SU-DHL-6 (cell line): ENCODE measurements around the gene TPP1.

ENCODE experiments used
- H2AFZ ChIP-seq: fragments of 200-600 bp; sonication (generic); 2 replicates; pipeline ENCODE4 v1.6.1; 2014; ENCODE audit warnings: low read depth, mild to moderate bottlenecking, moderate library complexity, mixed read lengths, antibody characterized with exemption, low read length; ENCODE audit not compliant: severe bottlenecking
- H3F3A ChIP-seq: fragments of 200-600 bp; shearing (Covaris generic); 2 replicates; pipeline ENCODE4 v1.6.0; 2016; ENCODE audit warnings: antibody characterized with exemption, mild to moderate bottlenecking; ENCODE audit not compliant: insufficient read depth
- H3K27ac ChIP-seq: fragments of 200-600 bp; sonication (generic); 2 replicates; pipeline ENCODE4 v1.5.1; 2016; ENCODE audit warnings: low read depth, mild to moderate bottlenecking, low read length, moderate library complexity, mixed read lengths
- H3K27me3 ChIP-seq: fragments of 200-600 bp; sonication (generic), shearing (Covaris generic); 2 replicates; pipeline ENCODE4 v1.6.0; 2014; ENCODE audit warnings: mild to moderate bottlenecking, low read length
- H3K36me3 ChIP-seq: fragments of 200-600 bp; sonication (generic); 2 replicates; pipeline ENCODE4 v1.6.1; 2014; ENCODE audit warnings: mild to moderate bottlenecking, low read length, mixed read lengths
- H3K4me2 ChIP-seq: fragments of 300-600, 200-600 bp; shearing (Covaris generic), sonication (generic); 2 replicates; pipeline ENCODE4 v1.6.0; 2014; ENCODE audit warnings: low read length, low read depth, mild to moderate bottlenecking; ENCODE audit not compliant: poor library complexity, severe bottlenecking
- H3K4me3 ChIP-seq: fragments of 200-600 bp; sonication (generic); 2 replicates; pipeline ENCODE4 v1.5.1; 2014; ENCODE audit warnings: antibody characterized with exemption, low read length, mild to moderate bottlenecking, mixed read lengths; ENCODE audit not compliant: insufficient read depth, poor library complexity, severe bottlenecking
- H3K79me2 ChIP-seq: fragments of 200-600 bp; sonication (generic); 2 replicates; pipeline ENCODE4 v1.6.1; 2014; ENCODE audit warnings: mild to moderate bottlenecking, low read length, moderate library complexity; ENCODE audit not compliant: insufficient read depth
- H3K9ac ChIP-seq: fragments of 200-600 bp; sonication (generic); 2 replicates; pipeline ENCODE4 v1.7.0; 2014; ENCODE audit warnings: mild to moderate bottlenecking, low read length
- H3K9me2 ChIP-seq: fragments of 200-600 bp; sonication (generic); replicated peaks from 2 replicates; pipeline ENCODE4 v1.6.1; 2014; ENCODE audit warnings: low read length; ENCODE audit not compliant: insufficient read depth
- H3K9me3 ChIP-seq: fragments of 200-600 bp; sonication (generic); 2 replicates; pipeline ENCODE4 v1.6.1; 2014; ENCODE audit warnings: low read length, mixed read lengths; ENCODE audit not compliant: insufficient read depth
- H4K20me1 ChIP-seq: fragments of 200-600 bp; sonication (generic); 2 replicates; pipeline ENCODE4 v1.6.1; 2014; ENCODE audit warnings: low read depth, mild to moderate bottlenecking, antibody characterized with exemption, low read length, moderate library complexity, mixed read lengths
- CTCF ChIP-seq: fragments of 200-600 bp; sonication (generic); IDR thresholded peaks from one replicate; pipeline ENCODE4 v1.5.1; 2017; ENCODE audit warnings: antibody characterized with exemption, mild to moderate bottlenecking, low read length, moderate library complexity; ENCODE audit not compliant: insufficient read depth, poor library complexity, severe bottlenecking
- EZH2phosphoT487 ChIP-seq: fragments of 200-600 bp; sonication (generic), shearing (Covaris generic); conservative IDR thresholded peaks from 2 replicates; pipeline ENCODE4 v1.6.1; 2018; ENCODE audit warnings: mild to moderate bottlenecking, antibody characterized with exemption, low read length, moderate library complexity, mixed read lengths

TPP1 gene

GRCh38 chr11:6611092-6611962, 7.9 kb downstream of the TPP1 start:
- Histone ChIP-seq H3K9ac (peak overlapping the region; percentile 78), H3K36me3 (no peaks in the 10 kb centered on the region), H3K9me2 (no peaks in the 10 kb centered on the region), H3F3A (peaks cover 17% of the 10 kb centered on the region), H3K4me3 (peak overlapping the region; percentile 75), H4K20me1 (no peaks in the 10 kb centered on the region), H3K79me2 (peaks cover 14% of the 10 kb centered on the region), H3K4me2 (peak overlapping the region; percentile 84), H3K9me3 (no peaks in the 10 kb centered on the region), H3K27ac (peak overlapping the region; percentile 52), H2AFZ (peak overlapping the region; percentile 11), H3K27me3 (no peaks in the 10 kb centered on the region)
- no peak for TF ChIP-seq CTCF
- no peak for TF ChIP-seq EZH2phosphoT487

- Histone ChIP-seq H3K79me2 (peaks cover 15% of the 10 kb centered on the region), H3F3A (peaks cover 20% of the 10 kb centered on the region), H3K9me3 (no peaks in the 10 kb centered on the region), H3K27ac (no peak overlapping the region), H3K9me2 (no peaks in the 10 kb centered on the region), H3K27me3 (no peaks in the 10 kb centered on the region), H2AFZ (no peak overlapping the region), H3K4me2 (peak overlapping the region; percentile 84), H3K9ac (peak overlapping the region; percentile 78; the same call in 1 of the 2 replicates), H3K4me3 (no peak overlapping the region), H3K36me3 (no peaks in the 10 kb centered on the region), H4K20me1 (no peaks in the 10 kb centered on the region)
- TF ChIP-seq EZH2phosphoT487 (no peak), CTCF (no peak)
These were observed 8.6 kb downstream of the TPP1 start for GRCh38 chr11:6610591-6610990.

GRCh38 chr11:6609502-6610015, 9.7 kb downstream of the TPP1 start:
- H3K9me2 ChIP-seq = no peaks in the 10 kb centered on the region
- H3K9me3 ChIP-seq = no peaks in the 10 kb centered on the region
- H4K20me1 ChIP-seq = no peaks in the 10 kb centered on the region
- no peak overlapping the region for H3K4me2 ChIP-seq
- TF ChIP-seq EZH2phosphoT487 (no peak), CTCF (no peak)
- H3K36me3 ChIP-seq = no peaks in the 10 kb centered on the region
- no peak overlapping the region for H2AFZ ChIP-seq
- no peak overlapping the region for H3K9ac ChIP-seq
- H3K27ac ChIP-seq = no peak overlapping the region
- H3K4me3 ChIP-seq = no peak overlapping the region
- H3F3A ChIP-seq = peaks cover 21% of the 10 kb centered on the region
- peaks cover 22% of the 10 kb centered on the region for H3K79me2 ChIP-seq
- no peaks in the 10 kb centered on the region for H3K27me3 ChIP-seq
